WTC11 (cell line): ENCODE data around the gene RAI1. TPM values are rescaled to one million over a fixed set of nuclear protein-coding genes. Genes with fewer than 3 reads are reported as not detected.

ENCODE experiments used
- ATAC-seq: fragments of 200-7000 bp; cut with Tn5 transposase; 2 replicates; pipeline ENCODE4 v1.10.0; 2021; ENCODE audit warnings: mild to moderate bottlenecking, moderate library complexity
- CTCF ChIA-PET: fragments of 300-600 bp; sonication (Branson Sonifier 250); formaldehyde crosslinking; loops from one replicate; lab custom pipeline; 2021; ENCODE audit warnings: antibody characterized with exemption; lab: Charles Lee
- POLR2A ChIA-PET: fragments of 350-600 bp; sonication (Branson Sonifier 250); formaldehyde crosslinking; loops from one replicate; lab custom pipeline; 2021; ENCODE audit warnings: antibody characterized with exemption; lab: Charles Lee
- DNase-seq: peaks from one replicate; pipeline ENCODE4 v3.0.0; 2021; ENCODE audit warnings: low spot score
- H3K27ac Mint-ChIP-seq: 2 replicates; pipeline ENCODE4 v1.8.0; 2021; ENCODE audit warnings: mixed read lengths
- H3K27me3 Mint-ChIP-seq: 2 replicates; pipeline ENCODE4 v1.8.0; 2021; ENCODE audit warnings: low read depth, mild to moderate bottlenecking, moderate library complexity, mixed read lengths
- H3K36me3 Mint-ChIP-seq: 2 replicates; pipeline ENCODE4 v1.8.0; 2021; ENCODE audit warnings: mixed read lengths
- H3K4me1 Mint-ChIP-seq: 2 replicates; pipeline ENCODE4 v1.8.0; 2022; ENCODE audit warnings: mixed read lengths
- H3K4me3 Mint-ChIP-seq: 2 replicates; pipeline ENCODE4 v1.8.0; 2021; ENCODE audit warnings: mild to moderate bottlenecking, moderate library complexity, mixed read lengths
- H3K9me3 Mint-ChIP-seq: 2 replicates; pipeline ENCODE4 v1.8.0; 2021; ENCODE audit warnings: mixed read lengths
- CBFB ChIP-seq: sonication (generic); formaldehyde crosslinking; IDR thresholded peaks from 2 replicates; pipeline ENCODE4 v1.8.1; 2022; ENCODE audit warnings: mild to moderate bottlenecking, low read depth, missing genetic modification reagents
- CREB1 ChIP-seq: sonication (generic); formaldehyde crosslinking; IDR thresholded peaks from 2 replicates; pipeline ENCODE4 v1.8.0; 2023; ENCODE audit warnings: mild to moderate bottlenecking, missing genetic modification reagents
- ESRRA ChIP-seq: sonication (generic); formaldehyde crosslinking; IDR thresholded peaks from 2 replicates; pipeline ENCODE4 v1.8.1; 2022; ENCODE audit warnings: mild to moderate bottlenecking, missing genetic modification reagents, borderline replicate concordance
- HMGA2 ChIP-seq: fragments of 250-450 bp; sonication (Bioruptor Pico); IDR thresholded peaks from 2 replicates; pipeline ENCODE4 v1.4.0; 2021; ENCODE audit warnings: mild to moderate bottlenecking, moderate library complexity
- KAT7 ChIP-seq: sonication (generic); formaldehyde crosslinking; IDR thresholded peaks from 2 replicates; pipeline ENCODE4 v1.8.1; 2023; ENCODE audit warnings: missing genetic modification reagents, mild to moderate bottlenecking, borderline replicate concordance
- NFATC4 ChIP-seq: fragments of 250-450 bp; sonication (Bioruptor Pico); IDR thresholded peaks from 2 replicates; pipeline ENCODE4 v1.9.0; 2021; ENCODE audit warnings: mild to moderate bottlenecking
- NFYB ChIP-seq: sonication (generic); formaldehyde crosslinking; conservative IDR thresholded peaks from 2 replicates; pipeline ENCODE4 v1.8.0; 2022; ENCODE audit warnings: low read depth, missing genetic modification reagents
- PRRX2 ChIP-seq: fragments of 250-450 bp; sonication (Bioruptor Pico); IDR thresholded peaks from 2 replicates; pipeline ENCODE4 v1.8.0; 2021; ENCODE audit warnings: mild to moderate bottlenecking
- TCF7 ChIP-seq: sonication (generic); formaldehyde crosslinking; IDR thresholded peaks from 2 replicates; pipeline ENCODE4 v1.8.0; 2022; ENCODE audit warnings: mild to moderate bottlenecking, low read depth, missing genetic modification reagents, moderate library complexity
- ZBTB21 ChIP-seq: sonication (generic); formaldehyde crosslinking; IDR thresholded peaks from 2 replicates; pipeline ENCODE4 v1.8.1; 2023; ENCODE audit warnings: mild to moderate bottlenecking, missing genetic modification reagents, borderline replicate concordance
- ZNF121 ChIP-seq: sonication (generic); formaldehyde crosslinking; IDR thresholded peaks from 2 replicates; pipeline ENCODE4 v1.8.0; 2023; ENCODE audit warnings: missing genetic modification reagents
- ZNF416 ChIP-seq: fragments of 250-450 bp; sonication (Bioruptor Pico); IDR thresholded peaks from 2 replicates; pipeline ENCODE4 v1.9.0; 2021; ENCODE audit warnings: mild to moderate bottlenecking, inconsistent platforms
- total RNA-seq: library from RNA; stranded (reverse); gene quantifications from 3 replicates; pipeline ENCODE4 v1.2.3, GENCODE V29; 2021
- TF ChIP-seq, protein P1 (sequence below): sonication (generic); formaldehyde crosslinking; IDR thresholded peaks from 2 replicates; pipeline ENCODE4 v1.8.1; 2022; ENCODE audit warnings: low read depth, missing genetic modification reagents, borderline replicate concordance
- TF ChIP-seq, protein P2 (sequence below): sonication (generic); formaldehyde crosslinking; IDR thresholded peaks from 2 replicates; pipeline ENCODE4 v1.8.1; 2022; ENCODE audit warnings: low read depth, mild to moderate bottlenecking, moderate library complexity, missing genetic modification reagents, borderline replicate concordance
- TF ChIP-seq, protein P3 (sequence below): fragments of 250-450 bp; sonication (Bioruptor Pico); IDR thresholded peaks from 2 replicates; pipeline ENCODE4 v1.9.0; 2021; ENCODE audit warnings: mild to moderate bottlenecking
- TF ChIP-seq, protein P4 (sequence below): fragments of 250-450 bp; sonication (Bioruptor Pico); IDR thresholded peaks from 2 replicates; pipeline ENCODE4 v2.1.2; 2022; ENCODE audit warnings: mild to moderate bottlenecking, moderate library complexity
- TF ChIP-seq, protein P5 (sequence below): sonication (generic); formaldehyde crosslinking; IDR thresholded peaks from 2 replicates; pipeline ENCODE4 v1.8.1; 2023; ENCODE audit warnings: mild to moderate bottlenecking, moderate library complexity, missing genetic modification reagents
- TF ChIP-seq, protein P6 (sequence below): sonication (generic); formaldehyde crosslinking; IDR thresholded peaks from 2 replicates; pipeline ENCODE4 v1.8.1; 2023; ENCODE audit warnings: mild to moderate bottlenecking, missing genetic modification reagents, moderate library complexity
- TF ChIP-seq, protein P7 (sequence below): sonication (generic); formaldehyde crosslinking; IDR thresholded peaks from 2 replicates; pipeline ENCODE4 v1.8.0; 2022; ENCODE audit warnings: mild to moderate bottlenecking, missing genetic modification reagents
- TF ChIP-seq, protein P8 (sequence below): fragments of 250-450 bp; sonication (Bioruptor Pico); IDR thresholded peaks from 2 replicates; pipeline ENCODE4 v1.9.0; 2021; ENCODE audit warnings: moderate library complexity, mild to moderate bottlenecking, inconsistent platforms, borderline replicate concordance

Gene RAI1
- total RNA-seq, 1 experiment from 2014 or later, result 12.7 TPM

DNA sequence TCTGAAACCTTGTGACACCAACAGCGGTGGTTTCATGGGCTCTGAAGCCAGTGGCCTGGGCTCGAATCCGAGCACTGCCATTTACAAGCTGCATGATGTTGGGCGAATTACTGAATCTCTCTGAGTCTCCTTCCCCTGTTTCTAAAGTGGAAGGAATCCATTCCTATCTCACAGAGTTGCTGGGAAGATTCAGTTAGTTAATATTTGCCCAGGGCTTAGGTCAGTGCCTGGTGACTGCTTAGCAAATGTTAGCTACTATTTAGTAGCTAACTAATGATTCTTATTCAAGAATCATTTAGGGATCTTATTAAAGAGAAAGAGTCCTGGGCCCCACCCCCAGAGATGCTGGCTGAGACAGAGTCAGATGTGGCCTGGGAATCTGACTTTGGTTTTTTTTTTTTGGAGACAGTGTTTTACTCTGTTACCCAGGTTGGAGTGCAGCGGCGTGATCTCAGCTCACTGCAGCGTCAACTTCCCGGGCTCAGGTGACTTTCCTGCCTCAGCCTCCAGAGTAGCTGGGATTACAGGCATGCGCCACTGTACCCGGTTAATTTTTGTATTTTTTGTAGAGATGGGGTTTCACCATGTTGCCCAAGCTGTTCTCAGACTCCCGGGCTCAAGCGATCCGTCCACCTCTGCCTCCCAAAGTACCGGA, 33.6 kb upstream of the RAI1 start:
- Mint-ChIP-seq H3K4me1 (no peaks in the 10 kb centered on the region), H3K4me3 (no peak overlapping the region), H3K9me3 (peaks cover 33% of the 10 kb centered on the region), H3K27ac (no peak overlapping the region), H3K36me3 (peaks cover 4% of the 10 kb centered on the region), H3K27me3 (peaks cover 9% of the 10 kb centered on the region)
- ATAC-seq (no peak), DNase-seq (no peak)
- TF ChIP-seq NFYB (CRISPR knock-in tag) (no peak), KAT7 (CRISPR knock-in tag) (no peak), ZNF121 (CRISPR knock-in tag) (no peak), HMGA2 (CRISPR knock-in tag) (no peak)
- TF ChIP-seq, protein P1, sequence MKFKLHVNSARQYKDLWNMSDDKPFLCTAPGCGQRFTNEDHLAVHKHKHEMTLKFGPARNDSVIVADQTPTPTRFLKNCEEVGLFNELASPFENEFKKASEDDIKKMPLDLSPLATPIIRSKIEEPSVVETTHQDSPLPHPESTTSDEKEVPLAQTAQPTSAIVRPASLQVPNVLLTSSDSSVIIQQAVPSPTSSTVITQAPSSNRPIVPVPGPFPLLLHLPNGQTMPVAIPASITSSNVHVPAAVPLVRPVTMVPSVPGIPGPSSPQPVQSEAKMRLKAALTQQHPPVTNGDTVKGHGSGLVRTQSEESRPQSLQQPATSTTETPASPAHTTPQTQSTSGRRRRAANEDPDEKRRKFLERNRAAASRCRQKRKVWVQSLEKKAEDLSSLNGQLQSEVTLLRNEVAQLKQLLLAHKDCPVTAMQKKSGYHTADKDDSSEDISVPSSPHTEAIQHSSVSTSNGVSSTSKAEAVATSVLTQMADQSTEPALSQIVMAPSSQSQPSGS (CRISPR knock-in tag), result no peak
- TF ChIP-seq, protein P2, sequence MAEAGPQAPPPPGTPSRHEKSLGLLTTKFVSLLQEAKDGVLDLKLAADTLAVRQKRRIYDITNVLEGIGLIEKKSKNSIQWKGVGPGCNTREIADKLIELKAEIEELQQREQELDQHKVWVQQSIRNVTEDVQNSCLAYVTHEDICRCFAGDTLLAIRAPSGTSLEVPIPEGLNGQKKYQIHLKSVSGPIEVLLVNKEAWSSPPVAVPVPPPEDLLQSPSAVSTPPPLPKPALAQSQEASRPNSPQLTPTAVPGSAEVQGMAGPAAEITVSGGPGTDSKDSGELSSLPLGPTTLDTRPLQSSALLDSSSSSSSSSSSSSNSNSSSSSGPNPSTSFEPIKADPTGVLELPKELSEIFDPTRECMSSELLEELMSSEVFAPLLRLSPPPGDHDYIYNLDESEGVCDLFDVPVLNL (CRISPR knock-in tag), result no peak
- ChIA-PET CTCF (interaction anchor here (0.9 to 2.1 kb wide), 3 partner anchors 14 to 151 kb away, joined by 3 to 6 read pairs (median 5); no protein-coding TSS in a partner anchor), POLR2A (no interaction called here)

DNA sequence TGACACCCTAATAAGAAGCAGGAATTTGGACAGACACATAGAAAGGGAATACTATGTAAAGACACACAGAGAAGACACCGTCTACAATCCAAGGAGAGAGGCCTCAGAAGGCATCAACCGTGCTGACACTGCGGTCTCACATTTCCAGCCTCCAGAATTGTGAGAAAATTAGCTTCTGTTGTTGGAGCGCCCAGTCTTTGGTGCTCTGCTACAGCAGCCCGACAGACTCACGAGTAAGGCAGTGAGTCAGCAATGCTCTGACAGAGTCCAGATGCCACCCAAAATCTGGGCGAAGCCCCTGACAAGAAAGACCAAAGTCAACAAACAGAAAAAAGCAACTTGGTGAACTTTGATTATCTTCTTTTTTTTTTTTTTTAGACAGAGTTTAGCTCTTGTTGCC, 32.5 kb upstream of the RAI1 start:
- Mint-ChIP-seq H3K4me3 (no peak overlapping the region), H3K27ac (no peak overlapping the region), H3K27me3 (peaks cover 9% of the 10 kb centered on the region), H3K36me3 (peaks cover 4% of the 10 kb centered on the region), H3K9me3 (peaks cover 33% of the 10 kb centered on the region), H3K4me1 (no peaks in the 10 kb centered on the region)
- no peak for TF ChIP-seq KAT7 (CRISPR knock-in tag)
- TF ChIP-seq, protein P3, sequence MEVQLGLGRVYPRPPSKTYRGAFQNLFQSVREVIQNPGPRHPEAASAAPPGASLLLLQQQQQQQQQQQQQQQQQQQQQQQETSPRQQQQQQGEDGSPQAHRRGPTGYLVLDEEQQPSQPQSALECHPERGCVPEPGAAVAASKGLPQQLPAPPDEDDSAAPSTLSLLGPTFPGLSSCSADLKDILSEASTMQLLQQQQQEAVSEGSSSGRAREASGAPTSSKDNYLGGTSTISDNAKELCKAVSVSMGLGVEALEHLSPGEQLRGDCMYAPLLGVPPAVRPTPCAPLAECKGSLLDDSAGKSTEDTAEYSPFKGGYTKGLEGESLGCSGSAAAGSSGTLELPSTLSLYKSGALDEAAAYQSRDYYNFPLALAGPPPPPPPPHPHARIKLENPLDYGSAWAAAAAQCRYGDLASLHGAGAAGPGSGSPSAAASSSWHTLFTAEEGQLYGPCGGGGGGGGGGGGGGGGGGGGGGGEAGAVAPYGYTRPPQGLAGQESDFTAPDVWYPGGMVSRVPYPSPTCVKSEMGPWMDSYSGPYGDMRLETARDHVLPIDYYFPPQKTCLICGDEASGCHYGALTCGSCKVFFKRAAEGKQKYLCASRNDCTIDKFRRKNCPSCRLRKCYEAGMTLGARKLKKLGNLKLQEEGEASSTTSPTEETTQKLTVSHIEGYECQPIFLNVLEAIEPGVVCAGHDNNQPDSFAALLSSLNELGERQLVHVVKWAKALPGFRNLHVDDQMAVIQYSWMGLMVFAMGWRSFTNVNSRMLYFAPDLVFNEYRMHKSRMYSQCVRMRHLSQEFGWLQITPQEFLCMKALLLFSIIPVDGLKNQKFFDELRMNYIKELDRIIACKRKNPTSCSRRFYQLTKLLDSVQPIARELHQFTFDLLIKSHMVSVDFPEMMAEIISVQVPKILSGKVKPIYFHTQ (CRISPR knock-in tag), result no peak
- no peak for TF ChIP-seq PRRX2
- TF ChIP-seq, protein P4, sequence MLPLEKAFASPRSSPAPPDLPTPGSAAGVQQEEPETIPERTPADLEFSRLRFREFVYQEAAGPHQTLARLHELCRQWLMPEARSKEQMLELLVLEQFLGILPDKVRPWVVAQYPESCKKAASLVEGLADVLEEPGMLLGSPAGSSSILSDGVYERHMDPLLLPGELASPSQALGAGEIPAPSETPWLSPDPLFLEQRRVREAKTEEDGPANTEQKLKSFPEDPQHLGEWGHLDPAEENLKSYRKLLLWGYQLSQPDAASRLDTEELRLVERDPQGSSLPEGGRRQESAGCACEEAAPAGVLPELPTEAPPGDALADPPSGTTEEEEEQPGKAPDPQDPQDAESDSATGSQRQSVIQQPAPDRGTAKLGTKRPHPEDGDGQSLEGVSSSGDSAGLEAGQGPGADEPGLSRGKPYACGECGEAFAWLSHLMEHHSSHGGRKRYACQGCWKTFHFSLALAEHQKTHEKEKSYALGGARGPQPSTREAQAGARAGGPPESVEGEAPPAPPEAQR (CRISPR knock-in tag), result no peak
- no peak for TF ChIP-seq CREB1 (CRISPR knock-in tag)
- TF ChIP-seq, protein P5, sequence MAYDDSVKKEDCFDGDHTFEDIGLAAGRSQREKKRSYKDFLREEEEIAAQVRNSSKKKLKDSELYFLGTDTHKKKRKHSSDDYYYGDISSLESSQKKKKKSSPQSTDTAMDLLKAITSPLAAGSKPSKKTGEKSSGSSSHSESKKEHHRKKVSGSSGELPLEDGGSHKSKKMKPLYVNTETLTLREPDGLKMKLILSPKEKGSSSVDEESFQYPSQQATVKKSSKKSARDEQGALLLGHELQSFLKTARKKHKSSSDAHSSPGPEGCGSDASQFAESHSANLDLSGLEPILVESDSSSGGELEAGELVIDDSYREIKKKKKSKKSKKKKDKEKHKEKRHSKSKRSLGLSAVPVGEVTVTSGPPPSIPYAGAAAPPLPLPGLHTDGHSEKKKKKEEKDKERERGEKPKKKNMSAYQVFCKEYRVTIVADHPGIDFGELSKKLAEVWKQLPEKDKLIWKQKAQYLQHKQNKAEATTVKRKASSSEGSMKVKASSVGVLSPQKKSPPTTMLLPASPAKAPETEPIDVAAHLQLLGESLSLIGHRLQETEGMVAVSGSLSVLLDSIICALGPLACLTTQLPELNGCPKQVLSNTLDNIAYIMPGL (CRISPR knock-in tag), result no peak
- TF ChIP-seq, protein P6, sequence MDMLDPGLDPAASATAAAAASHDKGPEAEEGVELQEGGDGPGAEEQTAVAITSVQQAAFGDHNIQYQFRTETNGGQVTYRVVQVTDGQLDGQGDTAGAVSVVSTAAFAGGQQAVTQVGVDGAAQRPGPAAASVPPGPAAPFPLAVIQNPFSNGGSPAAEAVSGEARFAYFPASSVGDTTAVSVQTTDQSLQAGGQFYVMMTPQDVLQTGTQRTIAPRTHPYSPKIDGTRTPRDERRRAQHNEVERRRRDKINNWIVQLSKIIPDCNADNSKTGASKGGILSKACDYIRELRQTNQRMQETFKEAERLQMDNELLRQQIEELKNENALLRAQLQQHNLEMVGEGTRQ (CRISPR knock-in tag), result no peak
- no peak for TF ChIP-seq ZBTB21
- TF ChIP-seq, protein P7, sequence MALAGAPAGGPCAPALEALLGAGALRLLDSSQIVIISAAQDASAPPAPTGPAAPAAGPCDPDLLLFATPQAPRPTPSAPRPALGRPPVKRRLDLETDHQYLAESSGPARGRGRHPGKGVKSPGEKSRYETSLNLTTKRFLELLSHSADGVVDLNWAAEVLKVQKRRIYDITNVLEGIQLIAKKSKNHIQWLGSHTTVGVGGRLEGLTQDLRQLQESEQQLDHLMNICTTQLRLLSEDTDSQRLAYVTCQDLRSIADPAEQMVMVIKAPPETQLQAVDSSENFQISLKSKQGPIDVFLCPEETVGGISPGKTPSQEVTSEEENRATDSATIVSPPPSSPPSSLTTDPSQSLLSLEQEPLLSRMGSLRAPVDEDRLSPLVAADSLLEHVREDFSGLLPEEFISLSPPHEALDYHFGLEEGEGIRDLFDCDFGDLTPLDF, result no peak
- no peak for TF ChIP-seq ESRRA (CRISPR knock-in tag)
- no peak for TF ChIP-seq TCF7
- no peak for TF ChIP-seq ZNF416
- TF ChIP-seq, protein P8, sequence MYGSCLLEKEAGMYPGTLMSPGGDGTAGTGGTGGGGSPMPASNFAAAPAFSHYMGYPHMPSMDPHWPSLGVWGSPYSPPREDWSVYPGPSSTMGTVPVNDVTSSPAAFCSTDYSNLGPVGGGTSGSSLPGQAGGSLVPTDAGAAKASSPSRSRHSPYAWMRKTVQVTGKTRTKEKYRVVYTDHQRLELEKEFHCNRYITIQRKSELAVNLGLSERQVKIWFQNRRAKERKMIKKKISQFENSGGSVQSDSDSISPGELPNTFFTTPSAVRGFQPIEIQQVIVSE (CRISPR knock-in tag), result no peak
- no peak for TF ChIP-seq NFATC4
- no peak for TF ChIP-seq CBFB (CRISPR knock-in tag)
- CTCF ChIA-PET, result interaction anchor here (1.5 to 2.1 kb wide), 2 partner anchors 13 to 152 kb away, joined by 5 to 6 read pairs; no protein-coding TSS in a partner anchor
- ATAC-seq, result no peak
- no peak for DNase-seq
- POLR2A ChIA-PET, result no interaction called here
